Natural killer cell (primary cell): ENCODE results near the gene ZNF644. TPM values are rescaled to one million over a fixed set of nuclear protein-coding genes. Genes with fewer than 3 reads are reported as not detected.
"Not testable (repeated sequence)": the region's sequence is repeated elsewhere in the genome, so short reads cannot be mapped to it uniquely, and the experiment has no call there.

Experiments
- ATAC-seq, 3 donors: fragments of 150-1000 bp in 2 of 3; fragments of 200-7000 bp in 1 of 3; cut with Tn5 transposase; 1 replicate in 1 of 3; 2 replicates in 2 of 3; pipeline ENCODE4 v1.10.0; 2021; ENCODE audit warnings: mild to moderate bottlenecking in 2 of 3, moderate library complexity in 2 of 3
- DNase-seq, 2 donors: peaks; one replicate each; pipeline versions ENCODE4 v3.0.0 to v3.0.0-alpha.2; 2013 to 2021; ENCODE audit warnings: mixed read lengths in 1 of 2
- H3K27ac ChIP-seq: one replicate; pipeline ENCODE4 v1.5.1; 2013; ENCODE audit warnings: mild to moderate bottlenecking, low read length
- H3K27me3 ChIP-seq: one replicate; pipeline ENCODE4 v1.6.1; 2013; ENCODE audit warnings: low read length; ENCODE audit not compliant: control insufficient read depth, insufficient read depth
- H3K36me3 ChIP-seq: one replicate; pipeline ENCODE4 v1.6.1; 2013; ENCODE audit warnings: low read length; ENCODE audit not compliant: control insufficient read depth, insufficient read depth
- H3K4me1 ChIP-seq: one replicate; pipeline ENCODE4 v1.6.1; 2013; ENCODE audit warnings: low read length; ENCODE audit not compliant: control insufficient read depth, insufficient read depth
- H3K4me3 ChIP-seq: one replicate; pipeline ENCODE4 v1.5.1; 2013; ENCODE audit warnings: low read length
- H3K9me3 ChIP-seq: one replicate; pipeline ENCODE4 v1.6.1; 2013; ENCODE audit warnings: low read length; ENCODE audit not compliant: control insufficient read depth, insufficient read depth
- H3K27ac Mint-ChIP-seq, 2 donors: one replicate each; pipeline ENCODE4 v1.8.0; 2022; ENCODE audit warnings: mild to moderate bottlenecking in 2 of 2, mixed read lengths in 2 of 2, moderate library complexity in 1 of 2
- H3K27me3 Mint-ChIP-seq, 2 donors: one replicate each; pipeline ENCODE4 v1.8.0; 2022; ENCODE audit warnings: low read depth in 2 of 2, mixed read lengths in 2 of 2
- H3K36me3 Mint-ChIP-seq: one replicate; pipeline ENCODE4 v1.8.0; 2022; ENCODE audit warnings: mixed read lengths
- H3K4me1 Mint-ChIP-seq, 2 donors: one replicate each; pipeline ENCODE4 v1.8.0; 2022; ENCODE audit warnings: mixed read lengths in 2 of 2
- H3K4me3 Mint-ChIP-seq: one replicate; pipeline ENCODE4 v1.8.0; 2022; ENCODE audit warnings: mild to moderate bottlenecking, moderate library complexity, mixed read lengths
- H3K9me3 Mint-ChIP-seq, 2 donors: one replicate each; pipeline ENCODE4 v1.8.0; 2022; ENCODE audit warnings: mixed read lengths in 2 of 2
- CTCF ChIP-seq: fragments of 200-600 bp; IDR thresholded peaks from one replicate; pipeline ENCODE4 v1.8.0; 2022; ENCODE audit warnings: antibody characterized with exemption
- WGBS: methylation state at CpG from one replicate; pipeline ENCODE4 v1.1.7; 2013; ENCODE audit warnings: missing lambda C conversion rate; ENCODE audit not compliant: insufficient coverage; 5-methylcytosine and 5-hydroxymethylcytosine counted together
- intact Hi-C: fragments of 100-400 bp; cut with micrococcal nuclease; formaldehyde crosslinking; loops from one replicate; pipeline ENCODE4 v1.14.2; 2022
- total RNA-seq, 4 donors: library from RNA; stranded (reverse); fragments of 120-200 nt in 1 of 4; gene quantifications; one replicate each; pipeline versions ENCODE4 v1.2.3 to v1.2.4, GENCODE V29; 2013 to 2022

Gene ZNF644
- total RNA-seq, 3 donors from 2014 or later (not counting 1 experiment from before 2014, with no cell fraction given), result 135 to 157 (median 142) TPM

GRCh38 chr1:91054780-91055481, 33.1 kb upstream of the ZNF644 start:
- Mint-ChIP-seq H3K4me1 (no peaks in the 10 kb centered on the region), H3K27ac (no peak overlapping the region), H3K4me3 (no peak overlapping the region), H3K27me3 (peaks cover 0 to 16% of the 10 kb centered on the region in 2 donors), H3K36me3 (no peaks in the 10 kb centered on the region), H3K9me3 (no peaks in the 10 kb centered on the region)
- ATAC-seq, result peak; percentile 26 to 58 (median 53)
- no peak overlapping the region for H3K4me3 ChIP-seq
- 67% methylated on average over 2 of the region's 2 CpGs for WGBS
- peaks cover 10% of the 10 kb centered on the region for H3K4me1 ChIP-seq
- H3K9me3 ChIP-seq, result no peaks in the 10 kb centered on the region
- intact Hi-C loops, result no loop called here
- no peak for TF ChIP-seq CTCF
- H3K27ac ChIP-seq, result no peak overlapping the region
- H3K36me3 ChIP-seq, result no peaks in the 10 kb centered on the region
- peak in 1 of 2 donors; percentile 11 for DNase-seq
- H3K27me3 ChIP-seq, result peaks cover 3% of the 10 kb centered on the region

- H3K36me3 Mint-ChIP-seq, result no peaks in the 10 kb centered on the region
- DNase-seq, result no peak
- Histone ChIP-seq H3K27me3 (peaks cover 3% of the 10 kb centered on the region), H3K4me1 (peaks cover 10% of the 10 kb centered on the region), H3K4me3 (no peak overlapping the region), H3K36me3 (no peaks in the 10 kb centered on the region), H3K27ac (no peak overlapping the region), H3K9me3 (no peaks in the 10 kb centered on the region)
- H3K9me3 Mint-ChIP-seq, result no peaks in the 10 kb centered on the region
- H3K27me3 Mint-ChIP-seq, result peaks cover 4% of the 10 kb centered on the region in 2 donors
- TF ChIP-seq CTCF, result no peak
- no peaks in the 10 kb centered on the region for H3K4me1 Mint-ChIP-seq
- peak in 1 of 3 donors; percentile 18 for ATAC-seq
- no peak overlapping the region for H3K4me3 Mint-ChIP-seq
- 85% methylated on average over 1 of the region's 2 CpGs for WGBS
- intact Hi-C loops, result no loop called here
- no peak overlapping the region for H3K27ac Mint-ChIP-seq
These were observed 31.8 kb upstream of the ZNF644 start for GRCh38 chr1:91053630-91054029.

- intact Hi-C loops, H3K27me3 Mint-ChIP-seq, H3K9me3 Mint-ChIP-seq, H3K27me3 ChIP-seq, H3K27ac ChIP-seq, H3K36me3 ChIP-seq, H3K27ac Mint-ChIP-seq, ATAC-seq, H3K4me1 Mint-ChIP-seq, H3K4me1 ChIP-seq, DNase-seq, H3K36me3 Mint-ChIP-seq, H3K4me3 ChIP-seq, H3K4me3 Mint-ChIP-seq, H3K9me3 ChIP-seq: not testable (repeated sequence)
- 69% methylated on average over 2 of the region's 2 CpGs for WGBS
These were observed 27.7 kb upstream of the ZNF644 start for GRCh38 chr1:91049551-91049950.

- Histone ChIP-seq H3K27ac (no peak overlapping the region), H3K9me3 (peaks cover 4% of the 10 kb centered on the region), H3K27me3 (no peaks in the 10 kb centered on the region), H3K4me3 (no peak overlapping the region), H3K36me3 (no peaks in the 10 kb centered on the region), H3K4me1 (no peaks in the 10 kb centered on the region)
- peaks cover 0 to 7% of the 10 kb centered on the region in 2 donors for H3K27me3 Mint-ChIP-seq
- no peak for TF ChIP-seq CTCF
- no peaks in the 10 kb centered on the region for H3K4me1 Mint-ChIP-seq
- no peaks in the 10 kb centered on the region for H3K9me3 Mint-ChIP-seq
- H3K36me3 Mint-ChIP-seq, result no peaks in the 10 kb centered on the region
- H3K27ac Mint-ChIP-seq, result no peak overlapping the region
- no peak for DNase-seq
- ATAC-seq, result no peak
- H3K4me3 Mint-ChIP-seq, result no peak overlapping the region
- WGBS, result 91% methylated on average over 2 of the region's 2 CpGs
- intact Hi-C loops, result no loop called here
These were observed 24.9 kb upstream of the ZNF644 start for GRCh38 chr1:91046766-91047165.
